Measurements from ENCODE around the gene LATS2.

The LATS2 gene

DNA sequence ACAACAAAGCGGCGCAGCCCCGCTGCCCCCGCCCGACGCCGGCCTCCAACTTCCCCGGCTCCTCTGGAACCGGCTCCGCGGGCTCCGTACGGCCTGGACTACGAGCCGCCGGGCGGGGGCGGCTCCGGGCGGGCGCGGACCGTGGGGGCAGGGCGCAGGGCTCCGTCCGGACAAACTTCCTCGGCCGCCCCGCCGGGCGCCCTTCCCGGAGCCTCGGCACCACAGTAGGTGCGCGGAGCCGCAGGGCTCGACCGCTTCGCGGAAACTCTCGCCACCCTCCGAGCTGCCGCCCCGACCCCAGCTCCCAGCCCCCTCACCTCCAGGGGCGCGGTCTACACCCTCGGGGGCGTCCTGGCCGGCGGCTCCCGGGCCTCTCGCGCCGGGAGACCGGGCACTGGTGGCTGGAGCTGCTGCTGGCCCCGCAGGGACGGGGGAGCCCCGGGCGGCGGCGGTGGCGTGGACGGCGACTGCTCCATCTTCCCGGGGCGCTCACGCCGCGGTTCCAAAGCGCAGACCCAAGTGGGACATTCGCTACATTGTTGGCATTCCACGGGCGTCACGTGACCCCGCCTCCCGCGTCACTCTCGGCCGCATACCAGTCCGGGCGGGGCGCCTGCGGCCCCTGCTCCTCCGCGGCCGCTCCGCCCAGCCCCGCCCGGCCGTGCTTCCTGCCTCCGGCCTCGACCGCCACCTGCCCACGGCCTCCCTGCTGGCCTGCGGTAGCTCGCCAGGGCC, at the start of gene LATS2:
TSS of gene LATS2 (minus strand) at position 558 of the 735 bp plus-strand sequence. CDS start 15,560 bp downstream, outside the sequence.
- DNase-seq (ENCODE audit: low read depth), result peak; percentile 85

DNA sequence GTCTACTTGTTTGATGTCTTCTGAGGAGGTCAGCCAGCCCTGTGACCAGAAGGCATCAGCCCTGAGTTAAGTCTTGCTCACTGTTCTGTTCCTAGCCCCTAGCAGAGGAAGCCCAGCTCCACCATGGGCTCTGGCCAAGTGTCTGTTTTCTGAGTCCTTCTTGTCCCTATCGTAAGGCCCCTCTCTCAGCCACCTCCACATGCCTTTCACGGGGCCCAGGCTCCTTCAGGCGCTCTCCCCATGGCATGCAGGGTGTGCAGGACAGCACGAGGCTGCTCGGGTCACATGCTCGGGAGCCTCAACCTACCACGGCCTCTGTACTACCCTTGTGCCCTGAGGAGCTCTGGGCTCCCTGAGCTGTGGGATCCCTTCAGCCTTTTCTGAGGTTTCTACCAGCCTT, 47.8 kb upstream of the LATS2 start:
- H3K4me3 ChIP-seq (ENCODE audit: low read depth, low read length), result no peak overlapping the region
- DNase-seq (ENCODE audit: low read depth), result no peak

More for the DNA sequence above, at the start of gene LATS2:
- H3K4me3 ChIP-seq (ENCODE audit: low read depth, low read length), result peak within 1 kb of the TSS; percentile 89

DNA sequence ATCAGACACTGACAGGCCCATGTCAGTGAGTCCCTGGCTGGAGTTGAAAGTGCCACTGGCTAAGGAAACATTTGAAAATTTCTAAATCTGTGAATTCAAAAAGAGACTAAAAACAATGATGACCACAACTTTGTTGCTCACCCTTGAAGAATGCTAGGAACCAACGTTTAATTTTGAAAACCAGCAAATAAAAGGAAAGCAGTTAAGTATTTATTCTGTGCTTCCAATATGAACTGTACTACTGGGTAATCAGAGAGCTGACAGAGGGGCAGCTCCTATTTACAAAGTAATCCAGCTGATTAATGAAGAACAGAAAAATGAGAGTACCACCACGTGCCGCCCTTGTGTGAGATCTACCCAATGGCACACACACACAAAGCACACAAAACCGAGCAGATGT, 44.7 kb upstream of the LATS2 start:
- no peak overlapping the region for H3K4me3 ChIP-seq (ENCODE audit: low read depth, low read length)
- peak; percentile 16 for DNase-seq (ENCODE audit: low read depth)

DNA sequence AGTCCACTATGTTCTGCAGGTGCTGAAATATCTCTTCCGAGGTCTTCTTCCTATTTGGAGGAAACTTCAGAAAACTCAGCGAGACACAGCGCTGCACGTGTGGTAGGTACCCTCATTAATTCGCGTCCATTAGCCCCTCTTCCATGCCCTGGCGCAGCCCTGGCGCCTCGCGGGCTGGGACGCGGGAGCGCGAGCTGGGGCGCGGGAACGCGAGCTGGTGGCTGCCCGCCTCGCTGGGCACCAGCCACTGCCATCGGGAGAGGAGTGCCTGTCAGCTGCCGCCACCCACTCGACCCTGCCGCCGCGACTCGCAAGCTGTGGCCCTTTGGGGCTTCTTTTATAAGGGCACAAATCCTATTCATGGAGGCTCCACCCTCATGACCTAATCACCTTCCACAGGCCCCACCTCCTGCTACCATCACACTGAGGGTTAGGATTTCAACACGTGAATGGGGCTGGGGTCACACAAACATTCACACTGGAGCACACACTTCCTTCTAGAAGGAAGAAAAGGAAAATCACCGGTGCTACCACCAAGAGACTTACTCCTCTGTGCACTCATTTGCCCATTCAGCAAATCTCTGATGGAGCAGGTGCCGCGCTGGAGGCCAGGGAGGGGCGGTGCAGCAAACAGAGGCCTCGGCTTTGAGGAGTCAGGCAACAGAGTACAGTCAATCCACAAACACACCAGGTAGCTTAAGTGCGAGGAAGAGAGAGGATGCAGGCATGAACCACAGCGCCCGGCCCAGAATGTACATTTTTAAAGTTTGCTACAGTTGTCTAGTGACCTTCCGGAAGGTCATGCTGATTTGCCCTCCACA, 43.0 kb upstream of the LATS2 start:
- no peak for DNase-seq (ENCODE audit: low read depth)
- no peak overlapping the region for H3K4me3 ChIP-seq (ENCODE audit: low read depth, low read length)

DNA sequence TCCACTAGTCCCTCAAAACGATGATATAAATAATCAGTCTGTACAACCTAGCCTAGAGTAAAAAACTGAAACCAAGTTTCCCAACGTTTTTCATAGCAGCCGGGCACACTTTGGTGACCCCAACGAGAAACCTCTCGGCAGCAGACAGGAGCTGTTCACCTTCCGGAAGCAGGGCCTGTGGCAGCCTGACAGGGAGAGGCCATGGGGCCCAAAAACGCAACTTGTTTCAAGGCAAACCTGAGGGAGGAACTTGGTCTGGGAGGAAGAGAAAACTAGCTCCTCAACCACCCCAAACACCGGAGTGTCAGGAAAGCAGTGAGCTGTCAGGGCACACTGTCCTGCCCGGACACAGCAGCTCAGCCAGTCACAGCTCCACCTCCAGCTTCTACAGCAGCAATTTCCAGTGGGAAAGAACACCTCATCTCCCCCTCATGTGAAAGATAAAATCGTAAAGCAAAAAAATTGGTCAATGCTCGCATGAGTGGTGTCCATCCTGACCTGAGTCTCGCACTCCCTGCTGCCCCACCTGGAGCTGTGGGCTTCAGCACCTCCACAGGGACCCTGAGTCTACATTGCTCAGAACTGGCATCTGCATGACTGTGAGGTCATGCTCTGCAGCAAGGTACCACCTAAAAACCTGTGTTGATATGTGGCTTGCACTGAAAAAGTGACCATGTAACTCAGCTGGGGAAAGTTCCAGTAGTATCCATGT, 40.6 kb upstream of the LATS2 start:
- H3K4me3 ChIP-seq (ENCODE audit: low read depth, low read length), result no peak overlapping the region
- DNase-seq (ENCODE audit: low read depth), result no peak

DNA sequence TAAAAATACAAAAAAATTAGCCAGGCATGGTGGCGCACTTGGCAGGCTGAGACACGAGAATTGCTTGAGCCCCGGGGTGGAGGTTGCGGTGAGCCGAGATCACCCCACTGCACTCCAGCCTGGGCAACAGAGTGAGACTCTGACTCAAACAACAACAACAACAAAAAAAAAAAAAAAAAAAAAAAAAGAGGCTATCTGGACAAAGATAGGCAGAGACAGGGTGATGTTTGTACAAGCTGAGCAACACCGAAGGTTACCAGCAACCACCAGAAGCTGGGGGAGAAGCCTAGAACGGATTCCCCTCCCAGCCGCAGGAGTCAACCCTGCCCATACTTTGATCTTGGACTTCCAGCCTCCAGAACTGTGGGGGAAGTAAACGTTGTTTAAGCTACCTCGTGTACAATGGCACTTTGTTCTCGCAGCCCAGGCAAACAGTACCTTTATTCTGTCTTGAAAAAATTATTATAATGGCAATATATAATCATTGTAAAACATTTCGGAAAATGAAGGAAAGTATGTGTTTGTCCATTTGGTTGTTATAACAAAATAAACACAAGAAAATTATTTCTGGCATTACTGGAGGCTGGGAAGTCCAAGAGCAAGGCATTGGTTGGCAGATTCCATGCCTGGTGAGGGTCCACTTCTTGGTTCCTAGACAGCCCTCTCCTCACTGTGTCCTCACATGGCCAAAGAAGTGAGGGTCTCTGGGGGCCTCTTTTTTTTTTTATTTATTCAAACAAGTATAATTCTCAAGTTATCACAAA, 39.8 kb upstream of the LATS2 start:
- no peak for DNase-seq (ENCODE audit: low read depth)
- H3K4me3 ChIP-seq (ENCODE audit: low read depth, low read length), result no peak overlapping the region

DNA sequence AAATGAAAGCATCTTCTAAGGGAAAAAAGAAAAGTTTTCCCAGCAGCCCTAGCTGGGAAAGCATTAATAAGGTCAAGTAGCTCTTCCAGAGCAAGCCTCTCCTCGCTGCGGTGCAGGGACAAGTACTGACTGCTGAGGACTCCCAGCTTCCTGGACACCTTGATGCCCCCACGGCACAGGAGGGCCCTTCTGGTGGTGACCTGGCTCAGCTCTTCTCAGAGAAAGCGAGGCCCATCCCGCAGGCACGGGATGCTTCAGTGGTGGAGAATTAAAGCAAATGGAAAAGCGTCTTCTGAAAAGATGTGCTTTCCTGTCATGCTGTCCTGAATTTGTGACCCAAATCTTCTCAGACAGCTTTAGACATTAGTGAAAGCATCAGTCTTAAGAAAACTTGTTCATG, 38.8 kb upstream of the LATS2 start:
- no peak overlapping the region for H3K4me3 ChIP-seq (ENCODE audit: low read depth, low read length)
- DNase-seq (ENCODE audit: low read depth), result no peak

DNA sequence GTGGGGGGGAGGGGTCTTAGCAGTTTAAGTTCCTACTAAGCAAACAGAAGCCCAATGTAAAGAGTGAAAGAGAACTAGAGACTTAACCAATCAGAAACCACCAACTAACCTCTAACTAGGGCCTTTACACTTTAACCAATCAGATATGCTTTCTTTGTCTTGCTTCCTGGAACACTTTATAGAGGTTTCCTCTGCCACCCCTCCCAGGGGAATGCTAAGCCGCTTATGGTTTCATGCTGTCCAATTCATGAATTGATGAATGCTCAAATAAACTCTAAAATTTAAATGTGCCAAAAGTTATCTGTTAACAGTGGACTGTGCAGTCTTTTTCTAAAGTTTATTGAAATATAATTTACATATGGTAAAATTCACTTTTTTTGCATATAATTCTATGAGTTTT, 33.9 kb upstream of the LATS2 start:
- DNase-seq (ENCODE audit: low read depth), result no peak
- H3K4me3 ChIP-seq (ENCODE audit: low read depth, low read length), result no peak overlapping the region

DNA sequence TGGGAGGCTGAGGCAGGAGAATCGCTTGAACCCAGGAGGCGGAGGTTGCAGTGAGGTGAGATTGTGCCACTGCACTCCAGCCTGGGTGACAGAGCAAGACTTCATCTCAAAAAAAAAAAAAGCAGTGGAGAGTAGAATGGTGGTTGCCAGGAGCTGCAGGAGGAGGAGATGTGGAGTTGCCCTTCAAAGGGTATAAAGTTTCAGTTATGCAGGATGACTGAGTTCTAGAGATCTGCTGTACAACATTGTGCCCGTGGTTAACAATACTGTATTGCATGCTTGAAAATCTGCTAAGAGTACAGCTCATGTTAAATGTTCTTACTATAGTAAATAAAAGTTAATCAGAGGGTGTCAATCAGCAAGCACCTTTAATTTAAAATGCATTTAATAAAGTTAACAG, 28.4 kb upstream of the LATS2 start:
- no peak for DNase-seq (ENCODE audit: low read depth)
- no peak overlapping the region for H3K4me3 ChIP-seq (ENCODE audit: low read depth, low read length)

DNA sequence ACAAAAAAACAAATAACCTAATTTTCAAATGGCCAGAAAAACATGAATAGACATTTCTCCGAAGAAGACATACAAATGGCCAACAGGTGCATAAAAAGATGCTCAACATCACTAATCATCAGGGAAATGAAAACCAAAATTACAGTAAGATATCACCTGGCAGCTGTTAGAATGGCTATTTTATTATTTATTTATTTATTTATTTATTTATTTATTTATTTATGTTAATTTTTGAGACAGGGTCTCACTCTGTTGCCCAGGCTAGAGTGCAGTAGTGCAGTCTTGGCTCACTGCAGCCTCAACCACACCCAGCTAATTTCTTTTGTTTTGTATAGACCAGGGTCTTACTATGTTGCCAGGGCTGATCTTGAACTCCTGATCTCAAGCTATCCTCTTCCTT, 27.1 kb upstream of the LATS2 start:
- DNase-seq (ENCODE audit: low read depth), result no peak
- no peak overlapping the region for H3K4me3 ChIP-seq (ENCODE audit: low read depth, low read length)

DNA sequence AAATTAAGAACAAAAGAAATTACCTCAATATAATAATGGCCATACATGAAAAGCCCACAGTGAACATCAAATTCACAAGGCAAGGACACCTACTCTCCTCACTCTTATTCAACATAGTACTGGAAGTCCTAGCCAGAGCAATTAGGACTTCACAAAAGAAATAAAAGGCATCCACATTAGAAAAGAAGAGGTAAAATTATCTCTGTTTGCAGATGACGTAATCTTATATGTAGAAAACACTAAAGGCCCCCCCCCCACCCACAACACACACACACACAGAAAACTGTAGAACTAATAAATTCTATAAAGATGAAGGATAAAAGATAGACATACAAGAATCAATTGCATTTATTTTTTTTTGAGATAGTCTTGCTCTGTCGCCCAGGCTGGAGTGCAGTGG, 25.5 kb upstream of the LATS2 start:
- no peak for DNase-seq (ENCODE audit: low read depth)

DNA sequence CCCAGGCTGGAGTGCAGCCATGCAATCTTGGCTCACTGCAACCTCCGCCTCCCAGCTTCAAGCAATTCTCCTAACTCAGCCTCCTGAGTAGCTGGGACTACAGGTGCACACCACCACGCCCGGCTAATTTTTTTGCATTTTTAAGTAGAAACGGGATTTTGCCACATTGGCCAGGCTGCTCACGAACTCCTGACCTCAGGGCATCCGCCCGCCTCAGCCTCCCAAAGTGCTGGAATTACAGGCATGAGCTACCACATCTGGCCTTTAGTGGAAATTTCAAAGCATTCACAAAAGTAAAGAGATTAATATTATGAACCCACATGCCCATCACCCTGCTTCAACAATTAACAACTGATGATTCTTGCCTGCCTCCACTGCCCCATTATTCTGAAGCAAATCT, 20.5 kb upstream of the LATS2 start:
- no peak for DNase-seq (ENCODE audit: low read depth)

More for the DNA sequence above, 25.5 kb upstream of the LATS2 start:
- H3K4me3 ChIP-seq (ENCODE audit: low read depth, low read length), result no peak overlapping the region

DNA sequence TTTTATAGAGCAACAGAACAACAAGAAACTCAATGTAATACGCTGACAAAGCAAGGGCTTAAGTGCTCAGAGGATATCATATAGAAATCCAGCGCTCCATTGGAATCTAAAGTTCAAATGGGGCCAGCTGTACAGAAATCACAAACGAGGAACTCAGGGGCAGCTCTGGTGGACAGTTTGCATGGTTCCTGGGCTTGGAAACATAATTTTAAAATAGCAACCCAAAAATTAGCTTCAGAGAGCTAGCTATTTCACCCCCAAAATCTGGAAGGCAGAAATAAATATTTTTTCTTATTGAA, 19.2 kb upstream of the LATS2 start:
- DNase-seq (ENCODE audit: low read depth), result no peak
- peak overlapping the region; percentile 34 for H3K4me3 ChIP-seq (ENCODE audit: low read depth, low read length)

More for the DNA sequence above, 20.5 kb upstream of the LATS2 start:
- H3K4me3 ChIP-seq (ENCODE audit: low read depth, low read length), result no peak overlapping the region

DNA sequence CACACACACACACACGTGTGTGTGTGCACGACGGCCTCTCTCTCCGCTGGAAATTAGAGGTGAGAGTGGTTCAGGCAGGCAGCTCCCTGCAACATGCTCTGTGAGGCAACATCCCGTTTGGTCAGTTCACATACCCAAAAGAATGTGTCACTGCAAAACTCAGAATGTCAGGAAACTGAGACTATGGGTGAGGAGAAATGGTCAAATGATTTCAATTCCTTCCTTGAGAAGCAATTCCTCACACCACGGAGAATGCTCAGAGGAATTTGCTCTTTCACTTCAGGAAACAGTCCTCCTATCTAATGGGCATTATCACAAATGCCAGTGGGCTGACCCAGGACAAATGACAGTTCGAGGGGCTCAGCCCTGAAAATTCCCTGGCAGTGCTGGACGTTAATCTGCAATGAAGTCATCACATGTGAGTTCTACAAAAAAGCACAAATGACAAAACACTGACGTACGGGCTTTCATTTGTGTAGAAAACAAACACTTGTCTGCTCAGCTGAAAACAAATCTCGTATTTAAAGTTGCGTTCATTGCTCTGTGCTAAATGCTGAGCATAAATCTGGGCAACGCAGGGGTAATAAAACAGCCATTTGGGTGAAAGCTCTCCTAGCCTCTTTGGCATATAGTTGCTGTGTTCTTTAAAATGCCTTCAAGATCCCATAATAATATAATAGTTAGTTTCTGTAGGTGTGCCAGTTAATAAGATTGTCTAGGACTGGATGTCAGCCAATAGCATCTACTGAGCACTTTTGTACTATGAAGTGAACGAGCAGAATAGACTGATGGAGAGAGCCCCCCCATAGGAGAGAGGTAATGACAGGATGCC, 18.6 kb upstream of the LATS2 start:
- DNase-seq (ENCODE audit: low read depth), result peak; percentile 76
- H3K4me3 ChIP-seq (ENCODE audit: low read depth, low read length), result peak overlapping the region; percentile 34

DNA sequence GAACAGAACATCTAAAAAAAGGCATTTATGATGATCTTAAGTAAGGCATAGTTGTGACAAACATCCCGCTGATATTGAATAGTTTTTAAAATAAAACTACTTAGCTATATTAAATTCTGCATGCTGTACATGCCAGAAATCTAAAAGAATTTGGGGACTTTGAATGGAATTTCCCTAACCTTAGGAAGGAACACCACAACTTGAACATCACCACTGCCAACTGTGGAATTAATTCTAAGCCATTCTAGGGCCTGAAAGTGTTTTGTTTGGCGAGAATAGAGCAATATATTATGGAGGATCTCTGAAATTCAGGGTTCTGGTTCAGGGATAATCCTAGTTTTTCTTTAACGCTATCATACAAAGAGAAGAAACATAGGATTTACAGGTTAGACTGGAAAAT, 17.8 kb upstream of the LATS2 start:
- no peak for DNase-seq (ENCODE audit: low read depth)
- H3K4me3 ChIP-seq (ENCODE audit: low read depth, low read length), result no peak overlapping the region

DNA sequence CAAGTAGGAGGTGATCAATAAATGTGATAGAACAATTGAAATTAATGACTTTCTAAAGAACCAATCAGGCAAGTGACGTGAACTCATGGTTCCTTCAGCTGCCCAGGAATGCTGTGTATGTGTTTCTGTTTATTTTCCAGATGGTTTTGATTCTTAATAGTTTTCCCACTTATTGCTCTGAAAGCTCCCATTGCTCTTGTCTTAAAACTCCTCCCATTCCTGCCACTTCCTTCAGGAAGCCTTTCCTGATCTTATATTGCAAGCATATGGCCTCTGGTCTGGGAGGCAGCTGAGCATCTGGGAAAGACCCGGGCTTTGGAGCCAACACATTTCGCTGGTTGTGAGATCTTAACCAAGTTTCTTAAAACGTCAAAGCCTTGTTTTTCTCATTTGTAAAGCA, 17.1 kb upstream of the LATS2 start:
- no peak overlapping the region for H3K4me3 ChIP-seq (ENCODE audit: low read depth, low read length)
- no peak for DNase-seq (ENCODE audit: low read depth)

DNA sequence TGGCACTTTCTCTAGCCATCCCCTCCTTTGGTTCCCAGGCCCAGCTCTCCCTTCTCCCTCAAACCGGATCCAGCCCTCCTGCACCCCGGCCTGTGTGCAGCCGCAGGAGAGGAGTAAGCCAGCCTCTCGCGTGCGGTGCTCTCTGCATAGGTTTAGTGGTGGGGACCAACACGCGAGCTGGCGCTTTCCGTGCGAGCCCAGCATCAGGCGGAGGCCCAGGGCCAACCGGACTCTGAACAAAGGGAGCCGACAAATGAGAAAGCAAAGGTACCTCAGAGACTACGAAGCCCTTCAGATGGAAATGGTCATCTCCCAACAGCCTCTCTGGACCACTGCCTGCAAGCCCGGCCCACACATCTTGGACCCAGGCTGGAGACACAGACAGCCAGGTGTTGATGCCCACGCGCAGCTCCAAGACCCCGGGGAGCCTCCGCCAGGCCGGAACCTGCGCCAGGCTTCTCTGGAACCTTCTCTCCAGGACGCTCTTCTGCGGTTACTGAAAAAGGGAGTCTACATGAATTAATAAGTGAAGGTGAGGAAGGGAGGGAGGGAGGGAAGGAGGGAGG, 16.5 kb upstream of the LATS2 start:
- no peak for DNase-seq (ENCODE audit: low read depth)
- H3K4me3 ChIP-seq (ENCODE audit: low read depth, low read length), result no peak overlapping the region

DNA sequence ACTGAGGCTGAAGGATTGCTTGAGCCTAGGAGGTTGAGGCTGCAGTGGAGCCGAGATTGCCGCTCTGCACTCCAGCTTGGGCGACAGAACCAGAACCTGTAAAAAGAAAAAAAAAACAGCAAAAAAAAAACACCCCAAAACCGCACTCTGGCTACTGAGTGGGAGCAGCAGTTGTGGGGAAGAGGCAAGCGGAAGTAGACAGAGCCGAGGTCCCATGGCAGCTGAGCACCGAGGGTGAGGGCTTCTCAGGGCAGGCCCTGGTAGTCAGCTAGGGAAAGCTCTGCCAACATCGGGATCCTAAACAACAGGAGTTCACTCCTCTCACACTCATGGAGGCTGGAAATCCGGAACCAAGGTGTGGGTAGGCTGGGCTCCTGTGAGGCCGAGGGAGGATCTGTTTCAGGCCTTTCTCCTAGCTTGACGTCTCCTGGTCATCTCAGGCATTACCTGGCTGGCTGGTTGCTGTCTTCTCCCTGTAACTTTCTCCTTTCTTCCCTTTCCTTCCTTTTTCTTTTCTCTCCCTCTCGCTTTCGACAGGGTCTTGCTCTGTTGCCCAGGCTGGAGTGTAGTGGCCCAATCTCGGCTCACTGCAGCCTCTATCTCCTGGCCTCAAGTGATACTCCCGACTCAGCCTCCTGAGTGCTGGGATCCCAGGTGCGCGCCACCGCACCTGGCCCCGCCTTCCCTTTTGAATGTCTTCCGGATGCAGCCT, 15.8 kb upstream of the LATS2 start:
- DNase-seq (ENCODE audit: low read depth), result no peak
- no peak overlapping the region for H3K4me3 ChIP-seq (ENCODE audit: low read depth, low read length)
